Keratinocyte (primary cell): ENCODE measurements around the gene PNMT. TPM values are rescaled to one million over a fixed set of nuclear protein-coding genes. Genes with fewer than 3 reads are reported as not detected.
A peak's percentile ranks its signal among the peaks of the same experiment; 100 is the strongest.

Experiments used
- DNase-seq: peaks from one replicate; pipeline ENCODE4 v3.0.0-alpha.2; 2011; ENCODE audit warnings: low read depth, missing footprints, low spot score
- FAIRE-seq: peaks from 2 replicates; lab custom pipeline; 2011; peaks lifted over from hg19 to GRCh38; lab: Jason Lieb, UNC
- H2AFZ ChIP-seq: 2 replicates; pipeline ENCODE4 v1.6.0; 2012; ENCODE audit warnings: low read length, control low read depth, inconsistent platforms; ENCODE audit not compliant: control insufficient read depth
- H3K27ac ChIP-seq: 2 replicates; pipeline ENCODE4 v1.5.1; 2011; ENCODE audit warnings: low read length; ENCODE audit not compliant: control insufficient read depth, insufficient read depth
- H3K27me3 ChIP-seq: 3 replicates; pipeline ENCODE4 v1.6.0; 2011; ENCODE audit warnings: low read length; ENCODE audit not compliant: control insufficient read depth, insufficient read depth; ENCODE audit errors: extremely low read depth
- H3K36me3 ChIP-seq, 2 experiments: 2 replicates in 1 of 2; 3 replicates in 1 of 2; pipeline ENCODE4 v1.5.1; 2011; ENCODE audit warnings: low read length in 2 of 2, mild to moderate bottlenecking in 1 of 2; ENCODE audit not compliant: control insufficient read depth in 2 of 2, insufficient read depth in 2 of 2; ENCODE audit errors: extremely low read depth in 1 of 2
- H3K4me1 ChIP-seq: 3 replicates; pipeline ENCODE4 v1.5.1; 2011; ENCODE audit warnings: low read length; ENCODE audit not compliant: control insufficient read depth, insufficient read depth; ENCODE audit errors: extremely low read depth
- H3K4me2 ChIP-seq: 3 replicates; pipeline ENCODE4 v1.6.0; 2011; ENCODE audit warnings: low read depth, low read length; ENCODE audit not compliant: control insufficient read depth, insufficient read depth; ENCODE audit errors: extremely low read depth
- H3K4me3 ChIP-seq, 3 experiments: fragments of 200-600 bp in 1 of 3; sonication (generic) in 1 of 3; 2 replicates in 2 of 3; 3 replicates in 1 of 3; pipeline ENCODE4 v1.5.1; 2011 to 2016; ENCODE audit warnings: low read length in 3 of 3, mild to moderate bottlenecking in 3 of 3, control low read depth in 2 of 3, inconsistent platforms in 1 of 3, low read depth in 1 of 3, mixed read lengths in 1 of 3, mixed run types in 1 of 3, moderate library complexity in 1 of 3; ENCODE audit not compliant: control insufficient read depth in 2 of 3, insufficient read depth in 2 of 3; ENCODE audit errors: extremely low read depth in 1 of 3
- H3K79me2 ChIP-seq: 2 replicates; pipeline ENCODE4 v1.6.0; 2012; ENCODE audit warnings: low read length; ENCODE audit not compliant: control insufficient read depth, insufficient read depth
- H3K9ac ChIP-seq: 3 replicates; pipeline ENCODE4 v1.6.0; 2011; ENCODE audit warnings: low read length; ENCODE audit not compliant: control insufficient read depth, insufficient read depth; ENCODE audit errors: extremely low read depth
- H3K9me1 ChIP-seq: 3 replicates; pipeline ENCODE4 v1.6.0; 2011; ENCODE audit warnings: low read length; ENCODE audit not compliant: control insufficient read depth, insufficient read depth; ENCODE audit errors: extremely low read depth
- H3K9me3 ChIP-seq: 2 replicates; pipeline ENCODE4 v1.5.1; 2012; ENCODE audit warnings: low read depth, low read length; ENCODE audit not compliant: control insufficient read depth
- H4K20me1 ChIP-seq: 3 replicates; pipeline ENCODE4 v1.6.0; 2011; ENCODE audit warnings: low read length; ENCODE audit not compliant: control insufficient read depth, insufficient read depth; ENCODE audit errors: extremely low read depth
- EZH2 ChIP-seq: IDR thresholded peaks from one replicate; pipeline ENCODE4 v1.6.1; 2012; ENCODE audit warnings: inconsistent platforms, mild to moderate bottlenecking, low read length, moderate library complexity
- dilution Hi-C: fragments of 300-500 bp; cut with MboI; formaldehyde crosslinking; loops from one replicate; pipeline ENCODE4 v1.7.0; 2020; ENCODE audit warnings: low sequenced_read_pairs; ENCODE audit not compliant: extremely low pct_ligation_motif_present
- polyA minus RNA-seq, 3 experiments: library from RNA; depleted of rRNA, polyadenylated mRNA; stranded (reverse); fragments of >200 nt; gene quantifications; 1 replicate in 1 of 3; 2 replicates in 1 of 3; 3 replicates in 1 of 3; pipeline ENCODE4 v1.2.3, GENCODE V29; 2011
- polyA plus RNA-seq, 5 experiments: library from polyadenylated mRNA; depleted of rRNA in 3 of 5; stranded (reverse) in 3 of 5; stranded (forward) in 1 of 5; unstranded in 1 of 5; fragments of >200 nt; gene quantifications; 1 replicate in 1 of 5; 2 replicates in 3 of 5; 3 replicates in 1 of 5; pipeline versions ENCODE4 v1.2.1 to v1.2.3, GENCODE V29; 2011 to 2012; ENCODE audit warnings: missing spikeins in 2 of 5, low read depth in 1 of 5, low replicate concordance in 1 of 5
- TF ChIP-seq, protein P1 (sequence below), 3 experiments: IDR thresholded peaks in 1 of 3; conservative IDR thresholded peaks in 1 of 3; optimal IDR thresholded peaks in 1 of 3; 2 replicates in 2 of 3; 3 replicates in 1 of 3; pipeline versions ENCODE3 to v1.5.1; 2011; ENCODE audit warnings: low read length in 3 of 3, mild to moderate bottlenecking in 3 of 3, moderate library complexity in 2 of 3, control low read depth in 1 of 3, inconsistent platforms in 1 of 3; ENCODE audit not compliant: insufficient read depth in 2 of 3; ENCODE audit errors: extremely low read depth in 1 of 3

The PNMT gene, protein sequence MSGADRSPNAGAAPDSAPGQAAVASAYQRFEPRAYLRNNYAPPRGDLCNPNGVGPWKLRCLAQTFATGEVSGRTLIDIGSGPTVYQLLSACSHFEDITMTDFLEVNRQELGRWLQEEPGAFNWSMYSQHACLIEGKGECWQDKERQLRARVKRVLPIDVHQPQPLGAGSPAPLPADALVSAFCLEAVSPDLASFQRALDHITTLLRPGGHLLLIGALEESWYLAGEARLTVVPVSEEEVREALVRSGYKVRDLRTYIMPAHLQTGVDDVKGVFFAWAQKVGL
- polyA plus RNA-seq (not detected in 3 replicates), polyA minus RNA-seq (not detected in 3 replicates)
- polyA plus RNA-seq (2011; ENCODE audit: low read depth), result not detected
- not detected in 2 replicates for polyA plus RNA-seq (2011; cell fraction: cytosol; rRNA removed)
- polyA plus RNA-seq (2011; cell fraction: nucleus; rRNA removed), result not detected in 2 replicates
- not detected in 2 replicates for polyA plus RNA-seq (2012; ENCODE audit: low replicate concordance)
- not detected for polyA minus RNA-seq (2011; cell fraction: cytosol; rRNA and poly(A)+ RNA removed)
- polyA minus RNA-seq (2011; cell fraction: nucleus; rRNA and poly(A)+ RNA removed), result not detected in 2 replicates

DNA sequence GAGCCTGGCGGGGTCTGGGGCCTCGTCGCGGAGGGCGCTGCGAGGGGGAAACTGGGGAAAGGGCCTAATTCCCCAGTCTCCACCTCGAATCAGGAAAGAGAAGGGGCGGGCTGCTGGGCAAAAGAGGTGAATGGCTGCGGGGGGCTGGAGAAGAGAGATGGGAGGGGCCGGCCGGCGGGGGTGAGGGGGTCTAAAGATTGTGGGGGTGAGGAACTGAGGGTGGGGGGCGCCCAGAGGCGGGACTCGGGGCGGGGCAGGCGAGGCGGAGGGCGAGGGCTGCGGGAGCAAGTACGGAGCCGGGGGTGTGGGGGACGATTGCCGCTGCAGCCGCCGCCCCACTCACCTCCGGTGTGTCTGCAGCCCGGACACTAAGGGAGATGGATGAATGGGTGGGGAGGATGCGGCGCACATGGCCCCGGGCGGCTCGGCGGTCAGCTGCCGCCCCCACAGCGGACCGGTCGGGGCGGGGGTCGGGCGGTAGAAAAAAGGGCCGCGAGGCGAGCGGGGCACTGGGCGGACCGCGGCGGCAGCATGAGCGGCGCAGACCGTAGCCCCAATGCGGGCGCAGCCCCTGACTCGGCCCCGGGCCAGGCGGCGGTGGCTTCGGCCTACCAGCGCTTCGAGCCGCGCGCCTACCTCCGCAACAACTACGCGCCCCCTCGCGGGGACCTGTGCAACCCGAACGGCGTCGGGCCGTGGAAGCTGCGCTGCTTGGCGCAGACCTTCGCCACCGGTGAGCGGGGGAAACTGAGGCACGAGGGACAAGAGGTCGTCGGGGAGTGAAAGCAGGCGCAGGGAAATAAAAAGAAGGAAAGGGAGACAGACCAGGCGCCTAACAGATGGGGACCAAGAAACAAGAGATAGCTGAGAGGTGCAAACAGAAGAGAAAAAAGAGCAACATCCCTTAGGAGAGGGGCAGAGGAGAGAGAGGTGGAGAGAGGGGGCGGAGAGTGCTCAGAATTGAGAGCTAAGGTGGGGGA is at the start of gene PNMT:
TSS of gene PNMT (plus strand) at position 509 of the 980 bp plus-strand sequence. CDS start at position 532, 23 bp downstream.
- Histone ChIP-seq H3K27ac (no peak within 1 kb of the TSS), H2AFZ (peak within 1 kb of the TSS; percentile 30), H3K4me1 (peaks cover 8% of the 10 kb centered on the region), H3K4me3 (peak within 1 kb of the TSS in 2 of 3 experiments; percentile 17 to 38), H3K36me3 (peaks cover 0 to 2% of the 10 kb centered on the region in 2 experiments), H3K9ac (peak within 1 kb of the TSS; percentile 33), H4K20me1 (no peaks in the 10 kb centered on the region), H3K4me2 (peak within 1 kb of the TSS; percentile 44), H3K9me3 (no peaks in the 10 kb centered on the region), H3K27me3 (peaks cover 45% of the 10 kb centered on the region), H3K9me1 (no peaks in the 10 kb centered on the region), H3K79me2 (no peaks in the 10 kb centered on the region)
- peak; percentile 88 for TF ChIP-seq EZH2
- TF ChIP-seq, protein P1, sequence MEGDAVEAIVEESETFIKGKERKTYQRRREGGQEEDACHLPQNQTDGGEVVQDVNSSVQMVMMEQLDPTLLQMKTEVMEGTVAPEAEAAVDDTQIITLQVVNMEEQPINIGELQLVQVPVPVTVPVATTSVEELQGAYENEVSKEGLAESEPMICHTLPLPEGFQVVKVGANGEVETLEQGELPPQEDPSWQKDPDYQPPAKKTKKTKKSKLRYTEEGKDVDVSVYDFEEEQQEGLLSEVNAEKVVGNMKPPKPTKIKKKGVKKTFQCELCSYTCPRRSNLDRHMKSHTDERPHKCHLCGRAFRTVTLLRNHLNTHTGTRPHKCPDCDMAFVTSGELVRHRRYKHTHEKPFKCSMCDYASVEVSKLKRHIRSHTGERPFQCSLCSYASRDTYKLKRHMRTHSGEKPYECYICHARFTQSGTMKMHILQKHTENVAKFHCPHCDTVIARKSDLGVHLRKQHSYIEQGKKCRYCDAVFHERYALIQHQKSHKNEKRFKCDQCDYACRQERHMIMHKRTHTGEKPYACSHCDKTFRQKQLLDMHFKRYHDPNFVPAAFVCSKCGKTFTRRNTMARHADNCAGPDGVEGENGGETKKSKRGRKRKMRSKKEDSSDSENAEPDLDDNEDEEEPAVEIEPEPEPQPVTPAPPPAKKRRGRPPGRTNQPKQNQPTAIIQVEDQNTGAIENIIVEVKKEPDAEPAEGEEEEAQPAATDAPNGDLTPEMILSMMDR (optimal IDR thresholded peaks at IDR 0.05 in 1 of 3, IDR thresholded peaks at IDR 0.05 in 1 of 3, conservative IDR thresholded peaks at IDR 0.05 in 1 of 3; ENCODE audit: extremely low read depth in 1 of 3, insufficient read depth in 2 of 3, low read length in 3 of 3), result peak; percentile 55 to 79 (median 78)
- FAIRE-seq, result no peak
- dilution Hi-C loops, result no loop called here
- DNase-seq, result no peak

DNA sequence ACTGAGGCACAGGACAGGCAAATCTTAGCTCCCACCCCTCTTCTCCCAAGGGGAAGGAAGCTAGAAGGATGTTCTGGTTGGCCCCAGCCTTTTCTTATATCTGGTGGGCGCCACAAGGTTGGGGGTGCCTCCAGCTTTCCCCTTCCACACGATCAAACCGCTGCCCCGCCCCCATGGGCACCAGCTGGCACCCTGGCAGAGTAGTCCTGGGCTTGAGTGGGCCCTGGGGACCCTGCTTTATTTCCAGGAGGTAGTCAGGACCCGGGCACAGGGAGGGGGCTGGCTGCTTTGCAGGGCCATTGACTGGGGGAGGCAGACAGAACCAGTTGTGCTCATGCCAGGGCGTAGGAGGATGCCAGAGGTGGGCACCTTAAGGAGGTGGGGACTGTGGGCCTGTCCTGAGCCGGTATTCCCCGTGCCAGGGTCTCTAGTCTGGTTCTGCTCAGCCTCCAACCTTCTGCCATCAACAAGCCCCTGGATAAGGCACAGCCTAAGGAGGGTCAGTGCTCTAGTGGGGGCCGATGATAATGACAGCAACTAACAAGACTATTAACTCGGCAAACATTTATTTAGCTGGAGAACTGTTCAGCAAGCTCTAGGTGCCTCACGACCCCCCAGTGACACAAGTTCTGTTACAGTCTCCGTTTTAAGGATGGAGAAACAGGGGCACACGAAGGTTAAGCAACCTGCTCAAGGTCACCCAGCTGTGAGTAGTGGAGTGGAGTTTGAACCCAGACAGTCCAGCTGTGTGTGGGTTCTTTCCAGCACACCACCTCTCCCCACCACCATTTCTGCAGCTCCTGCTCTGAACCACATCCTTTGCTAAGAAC is 49.1 kb upstream of the PNMT start:
- dilution Hi-C loops, result no loop called here
- no peak for TF ChIP-seq EZH2
- Histone ChIP-seq H3K9me1 (no peaks in the 10 kb centered on the region), H3K4me3 (peak overlapping the region in 1 of 3 experiments; percentile 80), H4K20me1 (peaks cover 2% of the 10 kb centered on the region), H2AFZ (no peak overlapping the region), H3K4me1 (peaks cover 15% of the 10 kb centered on the region), H3K36me3 (no peaks in the 10 kb centered on the region), H3K9ac (no peak overlapping the region), H3K79me2 (no peaks in the 10 kb centered on the region), H3K27me3 (peaks cover 30% of the 10 kb centered on the region), H3K9me3 (no peaks in the 10 kb centered on the region), H3K27ac (no peak overlapping the region), H3K4me2 (peak overlapping the region; percentile 92)
- FAIRE-seq (no peak), DNase-seq (no peak)
